ENCODE measurements around the gene TRPM3.

- no peak for TF ChIP-seq CTCF (IDR thresholded peaks at IDR 0.05; ENCODE audit: low read depth, low read length)
- no peak for TF ChIP-seq EZH2phosphoT487 (IDR thresholded peaks at IDR 0.05; ENCODE audit: low read depth)
Measured at GRCh38 chr9:70581214-70581954, 540.0 kb downstream of the TRPM3 start.

All from OCI-LY3 (cell line).